Measurements from ENCODE around the gene GNAS.
"Not testable (repeated sequence)": the region's sequence is repeated elsewhere in the genome, so short reads cannot be mapped to it uniquely, and the experiment has no call there.

Gene GNAS

GRCh38 chr20:58923117-58923712, 70.7 kb downstream of the GNAS start:
- DNase-seq (ENCODE audit: low read depth in 1 of 2, low spot score in 1 of 2) = no peak

- no peak for DNase-seq (ENCODE audit: low read depth in 1 of 2, low spot score in 1 of 2)
Measured at GRCh38 chr20:58926802-58927489, 74.4 kb downstream of the GNAS start.

- no peak for DNase-seq (ENCODE audit: low read depth in 1 of 2, low spot score in 1 of 2)
Measured at GRCh38 chr20:58927490-58928061, 75.1 kb downstream of the GNAS start.

GRCh38 chr20:58930496-58930895, 78.0 kb downstream of the GNAS start:
- no peak for DNase-seq (ENCODE audit: low read depth in 1 of 2, low spot score in 1 of 2)

- no peak for DNase-seq (ENCODE audit: low read depth in 1 of 2, low spot score in 1 of 2)
Measured at GRCh38 chr20:58932170-58932569, 79.7 kb downstream of the GNAS start.

- DNase-seq (ENCODE audit: low read depth in 1 of 2, low spot score in 1 of 2) = no peak
Measured at GRCh38 chr20:58938078-58938477, 85.6 kb downstream of the GNAS start.

- no peak for DNase-seq (ENCODE audit: low read depth in 1 of 2, low spot score in 1 of 2)
Measured at GRCh38 chr20:58938541-58938940, 86.0 kb downstream of the GNAS start.

GRCh38 chr20:58941471-58941870, 89.0 kb downstream of the GNAS start:
- no peak for DNase-seq (ENCODE audit: low read depth in 1 of 2, low spot score in 1 of 2)

- DNase-seq (ENCODE audit: low read depth in 1 of 2, low spot score in 1 of 2) = no peak
Measured at GRCh38 chr20:58942549-58942948, 90.0 kb downstream of the GNAS start.

GRCh38 chr20:58944610-58945009, 92.1 kb downstream of the GNAS start:
- DNase-seq (ENCODE audit: low read depth in 1 of 2, low spot score in 1 of 2) = no peak

GRCh38 chr20:58945965-58946631, 93.6 kb downstream of the GNAS start:
- DNase-seq (ENCODE audit: low read depth in 1 of 2, low spot score in 1 of 2) = no peak

- not testable (repeated sequence) for DNase-seq (ENCODE audit: low read depth in 1 of 2, low spot score in 1 of 2)
Measured at GRCh38 chr20:58947797-58948388, 95.4 kb downstream of the GNAS start.

- DNase-seq (ENCODE audit: low read depth in 1 of 2, low spot score in 1 of 2) = no peak
Measured at GRCh38 chr20:58950603-58951002, 98.1 kb downstream of the GNAS start.

GRCh38 chr20:58953050-58953449, 100.5 kb downstream of the GNAS start:
- no peak for DNase-seq (ENCODE audit: low read depth in 1 of 2, low spot score in 1 of 2)

- DNase-seq (ENCODE audit: low read depth in 1 of 2, low spot score in 1 of 2) = no peak
Measured at GRCh38 chr20:58956078-58956477, 103.6 kb downstream of the GNAS start.

GRCh38 chr20:58959652-58960051, 107.1 kb downstream of the GNAS start:
- no peak for DNase-seq (ENCODE audit: low read depth in 1 of 2, low spot score in 1 of 2)

All from activated T-helper 1 cell treated with anti-CD3 and anti-CD28 coated beads, Interleukin-2, amount 50 U/mL, for 16 hours (primary cell).